Measurements from ENCODE around the gene MS4A12.
"Not testable (repeated sequence)": the region's sequence is repeated elsewhere in the genome, so short reads cannot be mapped to it uniquely, and the experiment has no call there.

The MS4A12 gene

GRCh38 chr11:60485987-60486386 lies 6.6 kb upstream of the MS4A12 start:
- no peak overlapping the region for H3K27ac ChIP-seq (ENCODE audit: low read length)
- no peaks in the 10 kb centered on the region for H3K4me1 ChIP-seq (ENCODE audit: control insufficient read depth, low read depth, low read length)
- no peak overlapping the region for H3K4me3 ChIP-seq (ENCODE audit: low read length)
- H3K27me3 ChIP-seq (ENCODE audit: control insufficient read depth, insufficient read depth, low read length): no peaks in the 10 kb centered on the region
- H3K9me3 ChIP-seq (ENCODE audit: control insufficient read depth, low read depth, low read length): no peaks in the 10 kb centered on the region
- H3K36me3 ChIP-seq (ENCODE audit: control insufficient read depth, low read depth, low read length): no peaks in the 10 kb centered on the region
- H3K9ac ChIP-seq (ENCODE audit: low read length): no peak overlapping the region

- H3K27ac ChIP-seq (ENCODE audit: low read length): no peak overlapping the region
- H3K9ac ChIP-seq (ENCODE audit: low read length): no peak overlapping the region
- no peaks in the 10 kb centered on the region for H3K27me3 ChIP-seq (ENCODE audit: control insufficient read depth, insufficient read depth, low read length)
- no peaks in the 10 kb centered on the region for H3K36me3 ChIP-seq (ENCODE audit: control insufficient read depth, low read depth, low read length)
- no peaks in the 10 kb centered on the region for H3K9me3 ChIP-seq (ENCODE audit: control insufficient read depth, low read depth, low read length)
- H3K4me1 ChIP-seq (ENCODE audit: control insufficient read depth, low read depth, low read length): peaks cover 10% of the 10 kb centered on the region
- no peak overlapping the region for H3K4me3 ChIP-seq (ENCODE audit: low read length)
Measured at GRCh38 chr11:60493454-60493853, 876 bp downstream of the MS4A12 start.

GRCh38 chr11:60498399-60498798 lies 5.8 kb downstream of the MS4A12 start:
- Histone ChIP-seq H3K27me3 (ENCODE audit: control insufficient read depth, insufficient read depth, low read length) (no peaks in the 10 kb centered on the region), H3K36me3 (ENCODE audit: control insufficient read depth, low read depth, low read length) (no peaks in the 10 kb centered on the region), H3K4me3 (ENCODE audit: low read length) (no peak overlapping the region), H3K9me3 (ENCODE audit: control insufficient read depth, low read depth, low read length) (no peaks in the 10 kb centered on the region), H3K4me1 (ENCODE audit: control insufficient read depth, low read depth, low read length) (peaks cover 30% of the 10 kb centered on the region), H3K9ac (ENCODE audit: low read length) (no peak overlapping the region), H3K27ac (ENCODE audit: low read length) (no peak overlapping the region)

- no peak overlapping the region for H3K4me3 ChIP-seq (ENCODE audit: low read length)
- H3K4me1 ChIP-seq (ENCODE audit: control insufficient read depth, low read depth, low read length): peaks cover 30% of the 10 kb centered on the region
- no peaks in the 10 kb centered on the region for H3K9me3 ChIP-seq (ENCODE audit: control insufficient read depth, low read depth, low read length)
- no peaks in the 10 kb centered on the region for H3K36me3 ChIP-seq (ENCODE audit: control insufficient read depth, low read depth, low read length)
- no peak overlapping the region for H3K9ac ChIP-seq (ENCODE audit: low read length)
- no peak overlapping the region for H3K27ac ChIP-seq (ENCODE audit: low read length)
- H3K27me3 ChIP-seq (ENCODE audit: control insufficient read depth, insufficient read depth, low read length): no peaks in the 10 kb centered on the region
Measured at GRCh38 chr11:60498853-60499252, 6.3 kb downstream of the MS4A12 start.

- Histone ChIP-seq H3K27me3 (ENCODE audit: control insufficient read depth, insufficient read depth, low read length) (no peaks in the 10 kb centered on the region), H3K27ac (ENCODE audit: low read length) (peak overlapping the region; percentile 70), H3K4me3 (ENCODE audit: low read length) (peak overlapping the region; percentile 23)
Measured at GRCh38 chr11:60500276-60500910, 7.8 kb downstream of the MS4A12 start.

GRCh38 chr11:60502221-60502775 lies 9.7 kb downstream of the MS4A12 start:
- Histone ChIP-seq H3K9me3 (ENCODE audit: control insufficient read depth, low read depth, low read length) (no peaks in the 10 kb centered on the region), H3K27ac (ENCODE audit: low read length) (no peak overlapping the region), H3K27me3 (ENCODE audit: control insufficient read depth, insufficient read depth, low read length) (no peaks in the 10 kb centered on the region), H3K4me1 (ENCODE audit: control insufficient read depth, low read depth, low read length) (peaks cover 28% of the 10 kb centered on the region), H3K9ac (ENCODE audit: low read length) (no peak overlapping the region), H3K36me3 (ENCODE audit: control insufficient read depth, low read depth, low read length) (no peaks in the 10 kb centered on the region), H3K4me3 (ENCODE audit: low read length) (no peak overlapping the region)

More at GRCh38 chr11:60500276-60500910, 7.8 kb downstream of the MS4A12 start:
- Histone ChIP-seq H3K4me1 (ENCODE audit: control insufficient read depth, low read depth, low read length) (peaks cover 28% of the 10 kb centered on the region), H3K9me3 (ENCODE audit: control insufficient read depth, low read depth, low read length) (no peaks in the 10 kb centered on the region), H3K36me3 (ENCODE audit: control insufficient read depth, low read depth, low read length) (no peaks in the 10 kb centered on the region), H3K9ac (ENCODE audit: low read length) (no peak overlapping the region)

- H3K27ac ChIP-seq (ENCODE audit: low read length): no peak overlapping the region
- H3K4me1 ChIP-seq (ENCODE audit: control insufficient read depth, low read depth, low read length): peaks cover 14% of the 10 kb centered on the region
- no peaks in the 10 kb centered on the region for H3K9me3 ChIP-seq (ENCODE audit: control insufficient read depth, low read depth, low read length)
- H3K9ac ChIP-seq (ENCODE audit: low read length): no peak overlapping the region
- no peaks in the 10 kb centered on the region for H3K36me3 ChIP-seq (ENCODE audit: control insufficient read depth, low read depth, low read length)
- no peaks in the 10 kb centered on the region for H3K27me3 ChIP-seq (ENCODE audit: control insufficient read depth, insufficient read depth, low read length)
- H3K4me3 ChIP-seq (ENCODE audit: low read length): no peak overlapping the region
Measured at GRCh38 chr11:60504219-60504905, 11.8 kb downstream of the MS4A12 start.

GRCh38 chr11:60509609-60510008 lies 17.0 kb downstream of the MS4A12 start:
- H3K27ac ChIP-seq (ENCODE audit: low read length); H3K9me3 ChIP-seq (ENCODE audit: control insufficient read depth, low read depth, low read length); H3K4me1 ChIP-seq (ENCODE audit: control insufficient read depth, low read depth, low read length); H3K4me3 ChIP-seq (ENCODE audit: low read length); H3K36me3 ChIP-seq (ENCODE audit: control insufficient read depth, low read depth, low read length); H3K27me3 ChIP-seq (ENCODE audit: control insufficient read depth, insufficient read depth, low read length); H3K9ac ChIP-seq (ENCODE audit: low read length): not testable (repeated sequence)

GRCh38 chr11:60510209-60510608 lies 17.6 kb downstream of the MS4A12 start:
- H3K4me3 ChIP-seq (ENCODE audit: low read length); H3K4me1 ChIP-seq (ENCODE audit: control insufficient read depth, low read depth, low read length); H3K27ac ChIP-seq (ENCODE audit: low read length); H3K27me3 ChIP-seq (ENCODE audit: control insufficient read depth, insufficient read depth, low read length); H3K36me3 ChIP-seq (ENCODE audit: control insufficient read depth, low read depth, low read length); H3K9me3 ChIP-seq (ENCODE audit: control insufficient read depth, low read depth, low read length); H3K9ac ChIP-seq (ENCODE audit: low read length): not testable (repeated sequence)

- H3K9ac ChIP-seq (ENCODE audit: low read length): no peak overlapping the region
- H3K27me3 ChIP-seq (ENCODE audit: control insufficient read depth, insufficient read depth, low read length): no peaks in the 10 kb centered on the region
- H3K4me3 ChIP-seq (ENCODE audit: low read length): no peak overlapping the region
- H3K36me3 ChIP-seq (ENCODE audit: control insufficient read depth, low read depth, low read length): no peaks in the 10 kb centered on the region
- H3K9me3 ChIP-seq (ENCODE audit: control insufficient read depth, low read depth, low read length): no peaks in the 10 kb centered on the region
- no peaks in the 10 kb centered on the region for H3K4me1 ChIP-seq (ENCODE audit: control insufficient read depth, low read depth, low read length)
- H3K27ac ChIP-seq (ENCODE audit: low read length): no peak overlapping the region
Measured at GRCh38 chr11:60511393-60511792, 18.8 kb downstream of the MS4A12 start.

- Histone ChIP-seq H3K4me1 (ENCODE audit: control insufficient read depth, low read depth, low read length) (no peaks in the 10 kb centered on the region), H3K27ac (ENCODE audit: low read length) (no peak overlapping the region), H3K4me3 (ENCODE audit: low read length) (no peak overlapping the region), H3K9me3 (ENCODE audit: control insufficient read depth, low read depth, low read length) (no peaks in the 10 kb centered on the region), H3K36me3 (ENCODE audit: control insufficient read depth, low read depth, low read length) (no peaks in the 10 kb centered on the region), H3K9ac (ENCODE audit: low read length) (no peak overlapping the region), H3K27me3 (ENCODE audit: control insufficient read depth, insufficient read depth, low read length) (no peaks in the 10 kb centered on the region)
Measured at GRCh38 chr11:60512651-60513225, 20.2 kb downstream of the MS4A12 start.

Data from iPS-18a (cell line).